Measurements from ENCODE around the gene ARHGAP22. TPM values are rescaled to one million over a fixed set of nuclear protein-coding genes. Genes with fewer than 3 reads are reported as not detected.

ARHGAP22 gene
- total RNA-seq, 1 donor from 2014 or later: not detected

- intact Hi-C loops (cut with micrococcal nuclease): no loop called here
These were observed 204.6 kb downstream of the ARHGAP22 start for GRCh38 chr10:48400129-48400849.

- intact Hi-C loops (cut with micrococcal nuclease): no loop called here
These were observed 205.3 kb downstream of the ARHGAP22 start for GRCh38 chr10:48399551-48399950.

- intact Hi-C loops (cut with micrococcal nuclease): no loop called here
These were observed 205.8 kb downstream of the ARHGAP22 start for GRCh38 chr10:48399056-48399541.

GRCh38 chr10:48398261-48398660, 206.6 kb downstream of the ARHGAP22 start:
- intact Hi-C loops (cut with micrococcal nuclease): no loop called here

Other genes starting within 250 kb of the ARHGAP22 start
- 1.00 and 1.0 TPM in 2 replicates for gene WDFY4, start 79.8 kb upstream of the ARHGAP22 start, total RNA-seq